ENCODE results near the gene ATG2B.

DNA sequence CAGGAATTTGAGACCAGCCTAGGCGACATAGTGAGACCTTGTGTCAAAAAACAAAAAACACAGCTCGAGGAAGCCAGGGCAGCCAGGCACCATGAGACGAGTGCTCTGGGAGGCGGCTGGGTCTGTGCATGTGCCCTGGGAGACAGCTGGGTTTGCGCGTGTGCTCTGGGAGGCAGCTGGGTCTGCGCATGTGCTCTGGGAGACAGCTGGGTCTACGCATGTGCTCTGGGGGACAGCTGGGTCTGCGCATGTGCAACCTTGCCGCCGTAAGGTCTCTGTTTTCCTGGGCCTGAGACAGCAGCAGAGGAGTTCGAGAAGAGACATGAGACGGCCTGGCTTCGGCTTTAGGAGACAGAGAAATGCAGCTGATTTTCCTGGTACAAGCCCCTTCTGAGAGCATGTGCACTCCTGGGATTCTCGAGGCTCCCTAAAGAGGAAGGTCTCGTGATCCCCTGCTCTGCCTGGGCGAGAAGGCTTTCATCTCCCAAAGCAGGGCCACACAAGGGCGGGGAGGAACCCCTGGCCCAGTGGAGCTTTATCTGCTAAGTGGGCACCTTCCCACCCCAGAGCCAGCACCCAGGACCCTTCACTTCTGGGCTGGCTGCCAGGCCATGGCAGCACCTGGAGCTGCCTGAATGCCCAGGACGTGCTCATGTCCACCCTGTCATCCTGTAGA is 110.7 kb downstream of the ATG2B start:
- TF ChIP-seq, protein P1, sequence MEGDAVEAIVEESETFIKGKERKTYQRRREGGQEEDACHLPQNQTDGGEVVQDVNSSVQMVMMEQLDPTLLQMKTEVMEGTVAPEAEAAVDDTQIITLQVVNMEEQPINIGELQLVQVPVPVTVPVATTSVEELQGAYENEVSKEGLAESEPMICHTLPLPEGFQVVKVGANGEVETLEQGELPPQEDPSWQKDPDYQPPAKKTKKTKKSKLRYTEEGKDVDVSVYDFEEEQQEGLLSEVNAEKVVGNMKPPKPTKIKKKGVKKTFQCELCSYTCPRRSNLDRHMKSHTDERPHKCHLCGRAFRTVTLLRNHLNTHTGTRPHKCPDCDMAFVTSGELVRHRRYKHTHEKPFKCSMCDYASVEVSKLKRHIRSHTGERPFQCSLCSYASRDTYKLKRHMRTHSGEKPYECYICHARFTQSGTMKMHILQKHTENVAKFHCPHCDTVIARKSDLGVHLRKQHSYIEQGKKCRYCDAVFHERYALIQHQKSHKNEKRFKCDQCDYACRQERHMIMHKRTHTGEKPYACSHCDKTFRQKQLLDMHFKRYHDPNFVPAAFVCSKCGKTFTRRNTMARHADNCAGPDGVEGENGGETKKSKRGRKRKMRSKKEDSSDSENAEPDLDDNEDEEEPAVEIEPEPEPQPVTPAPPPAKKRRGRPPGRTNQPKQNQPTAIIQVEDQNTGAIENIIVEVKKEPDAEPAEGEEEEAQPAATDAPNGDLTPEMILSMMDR (IDR thresholded peaks at IDR 0.05): no peak
- no peak for TF ChIP-seq EP300 (IDR thresholded peaks at IDR 0.05)
